Hippocampal formation (tissue), 2 donors: ENCODE data around the gene ZNF799.
"Not testable (repeated sequence)": the region's sequence is repeated elsewhere in the genome, so short reads cannot be mapped to it uniquely, and the experiment has no call there.

Source experiments
- DNase-seq, 2 donors: peaks; one replicate each; lab custom pipeline; 2025; lab: John Stamatoyannopoulos, UW

Gene ZNF799

DNA sequence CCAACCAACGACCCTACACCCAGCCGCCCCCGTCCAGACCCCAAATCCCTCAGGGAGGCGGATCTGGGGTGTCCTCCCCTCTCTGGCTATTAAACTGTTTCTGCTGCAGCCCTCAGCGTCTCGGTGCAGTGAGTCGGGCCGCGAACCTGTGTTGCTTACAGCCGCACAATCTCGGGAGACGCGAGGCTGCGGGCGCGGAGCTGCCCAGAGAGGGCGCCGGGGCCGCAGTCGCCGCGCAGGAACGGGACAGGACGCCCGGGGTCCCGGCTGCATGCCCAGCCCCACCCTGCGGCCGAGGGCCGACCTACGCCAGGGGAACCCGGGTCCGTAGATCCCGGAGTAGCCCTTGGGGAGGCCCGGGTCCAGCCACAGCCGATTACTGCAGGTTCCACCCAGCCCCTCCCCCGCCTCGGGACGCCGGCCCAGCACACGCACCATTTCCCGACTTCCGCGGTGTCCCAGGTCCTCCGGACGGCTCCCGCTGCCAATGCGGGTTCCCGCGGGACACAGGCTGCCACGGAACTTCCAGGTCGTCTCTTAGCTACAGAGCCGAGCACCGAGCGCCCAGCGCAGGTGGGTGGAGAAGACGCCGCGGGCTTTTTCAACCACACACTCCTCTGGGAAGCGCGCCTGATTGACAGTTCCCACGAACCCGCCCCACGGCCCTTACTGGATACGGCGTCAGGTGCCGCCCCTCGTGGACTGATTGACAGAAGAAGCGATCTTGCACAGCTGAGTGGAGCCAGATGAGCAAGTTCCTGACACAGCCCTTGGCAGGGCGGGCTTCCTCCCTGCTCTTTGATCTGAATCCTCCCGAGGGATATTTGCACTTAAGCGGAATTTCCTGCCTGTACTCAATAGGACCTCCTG, at the start of gene ZNF799:
Gene ZNF799 (minus strand): TSS at position 639 of the 870 bp plus-strand sequence. CDS start 201 bp downstream, at position 438.
- DNase-seq: peak; percentile 93 to 96

DNA sequence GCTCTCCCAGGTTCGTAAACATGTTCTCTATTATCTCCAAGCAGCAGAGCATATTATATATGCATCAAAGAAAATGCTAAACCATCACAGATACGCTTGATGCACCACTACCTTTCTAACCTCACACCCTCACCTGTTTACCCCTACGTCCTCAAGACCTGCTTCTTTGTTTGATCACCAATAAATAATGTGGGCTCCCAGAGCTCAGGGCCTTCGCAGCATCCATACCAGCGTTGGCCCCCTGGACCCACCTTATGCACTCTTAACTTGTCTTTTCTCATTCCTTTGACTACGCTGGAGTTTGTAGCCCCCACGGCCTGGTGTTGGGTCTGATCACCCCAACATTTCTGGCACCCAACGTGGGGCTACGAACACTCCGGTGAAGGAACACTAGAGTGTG, 49.8 kb upstream of the ZNF799 start:
- DNase-seq: no peak

- no peak for DNase-seq
Measured at GRCh38 chr19:12448808-12449207, 47.7 kb upstream of the ZNF799 start.

- peak; percentile 94 to 98 for DNase-seq
Measured at GRCh38 chr19:12440541-12441316, 39.7 kb upstream of the ZNF799 start, which contains the start of gene ZNF443. TSS of gene ZNF443 (minus strand) at chr19:12441021. CDS start at chr19:12440914, 107 bp downstream.

- DNase-seq: not testable (repeated sequence)
Measured at GRCh38 chr19:12439686-12440540, 38.8 kb upstream of the ZNF799 start.

DNA sequence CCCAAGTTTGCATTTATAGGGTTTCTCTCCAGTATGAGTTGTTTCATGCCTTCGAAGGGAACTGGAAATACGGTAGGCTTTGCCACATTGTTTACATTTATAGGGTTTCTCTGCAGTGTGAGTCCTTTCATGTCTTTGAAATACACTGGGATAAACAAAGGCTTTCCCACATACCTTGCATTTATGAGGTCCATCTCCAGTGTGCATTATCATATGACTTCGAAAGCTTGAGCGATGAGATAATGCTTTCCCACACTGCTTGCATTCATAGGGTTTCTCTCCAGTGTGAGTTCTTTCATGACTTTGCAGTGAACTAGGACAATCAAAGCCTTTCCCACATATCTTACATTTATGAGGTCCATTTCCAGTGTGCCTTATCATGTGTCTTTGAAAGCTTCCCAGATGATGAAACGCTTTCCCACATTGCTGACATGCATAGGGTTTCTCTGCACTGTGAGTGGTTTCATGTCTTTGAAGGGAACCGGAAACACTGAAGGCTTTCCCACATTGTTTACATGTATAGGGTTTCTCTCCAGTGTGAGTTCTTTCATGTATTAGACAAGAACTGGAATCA, 29.7 kb upstream of the ZNF799 start:
- DNase-seq: not testable (repeated sequence)

DNA sequence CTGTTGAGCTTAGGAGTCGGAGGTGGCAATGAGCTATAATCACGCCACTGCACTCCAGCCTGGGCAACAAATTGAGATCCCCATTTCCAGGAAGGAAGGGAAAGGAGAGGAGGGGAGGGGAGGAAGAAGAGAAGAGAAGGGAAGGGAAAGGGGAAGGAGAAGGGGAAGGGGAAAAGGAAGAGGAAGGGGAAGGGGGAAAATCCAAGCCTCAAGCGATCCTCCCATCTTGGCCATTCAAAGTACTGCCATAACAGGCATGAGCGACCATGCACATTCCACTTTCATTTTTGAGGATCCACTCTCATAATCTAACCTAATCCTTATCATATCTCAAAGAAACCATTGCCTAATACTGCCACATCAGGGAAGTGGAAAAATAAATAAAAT, 24.8 kb upstream of the ZNF799 start:
- no peak for DNase-seq

DNA sequence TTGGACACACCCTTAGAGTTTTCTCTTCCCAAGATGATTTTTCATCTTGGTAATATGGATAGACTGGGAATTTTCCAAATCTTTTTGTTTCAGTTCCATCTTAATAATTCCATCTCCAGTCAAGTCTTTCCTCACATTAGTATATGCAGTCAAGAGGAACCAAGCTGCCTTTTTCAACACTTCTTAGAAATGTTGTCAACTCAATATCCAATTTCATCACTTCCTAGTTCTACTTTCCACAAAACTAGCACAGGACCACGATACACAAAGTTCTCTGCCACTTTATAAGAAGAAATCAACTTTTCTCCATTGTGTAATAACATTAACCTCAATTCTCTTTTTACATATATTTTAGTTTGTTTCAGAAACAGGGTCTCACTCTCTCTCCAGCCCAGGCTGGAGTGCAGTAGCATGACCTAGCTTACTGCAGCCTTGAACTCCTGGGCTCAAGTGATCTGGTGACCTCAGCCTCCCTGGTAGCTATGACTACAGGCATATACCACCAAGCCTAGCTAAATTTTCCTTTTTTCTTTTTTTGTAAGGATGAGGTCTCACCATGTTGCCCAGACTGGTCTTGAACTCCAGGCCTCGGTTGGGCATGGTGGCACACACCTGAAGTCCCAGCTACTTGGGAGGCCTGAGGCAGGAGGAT, 24.3 kb upstream of the ZNF799 start:
- DNase-seq: no peak

DNA sequence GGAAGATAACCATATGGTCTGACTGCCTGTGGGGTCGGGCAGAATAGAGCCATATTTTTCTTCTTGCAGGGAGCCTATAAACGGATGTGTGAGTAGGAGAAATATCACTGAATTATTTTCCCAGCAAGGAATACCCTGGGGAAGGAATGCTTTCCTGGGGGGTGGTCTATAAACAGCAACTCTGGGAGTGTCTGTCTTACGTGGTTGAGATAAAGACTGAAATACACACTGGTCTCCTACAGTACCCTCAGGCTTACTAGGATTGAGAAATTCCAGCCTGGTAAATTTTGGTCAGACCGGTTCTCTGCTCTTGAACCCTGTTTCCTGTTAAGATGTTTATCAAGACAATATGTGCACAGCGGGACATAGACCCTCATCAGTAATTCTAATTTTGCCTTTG, 16.2 kb upstream of the ZNF799 start:
- not testable (repeated sequence) for DNase-seq

GRCh38 chr19:12411893-12412292, 10.8 kb upstream of the ZNF799 start:
- DNase-seq: no peak

DNA sequence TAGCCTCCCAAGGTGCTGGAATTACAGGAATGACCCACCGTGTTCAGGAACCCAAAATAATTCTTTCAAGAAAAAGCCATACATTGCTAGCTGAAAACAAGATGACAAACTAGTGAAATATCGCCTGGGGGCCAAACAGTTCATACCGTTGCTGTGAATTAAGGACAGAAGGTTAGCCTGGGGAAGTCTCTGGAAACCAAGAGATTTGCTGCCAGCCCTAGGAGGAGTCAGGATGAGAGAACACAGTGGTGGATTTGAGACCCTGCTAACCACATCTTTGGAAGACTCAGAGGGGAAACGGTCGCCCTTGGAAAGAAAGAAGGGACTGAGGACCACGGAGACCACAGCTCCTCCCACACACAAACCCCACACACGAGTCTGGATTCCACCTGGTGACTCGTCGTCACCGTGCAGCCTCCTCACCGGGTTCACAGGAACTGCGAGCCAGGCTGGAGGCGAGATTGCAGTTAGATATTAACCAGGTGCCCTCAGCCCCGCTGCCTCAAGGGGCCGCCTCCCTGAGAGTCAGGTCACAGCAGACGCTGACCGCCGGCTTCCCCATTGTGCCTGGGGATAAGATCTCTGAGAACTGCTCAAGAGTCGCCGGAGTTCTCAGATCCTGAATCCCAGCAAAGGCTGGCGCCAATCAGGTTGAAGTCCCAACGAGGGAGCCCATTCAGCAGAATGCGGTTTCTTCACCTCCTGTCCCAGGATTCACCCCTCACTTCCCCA, 1.0 kb downstream of the ZNF799 start:
- not testable (repeated sequence) for DNase-seq

DNA sequence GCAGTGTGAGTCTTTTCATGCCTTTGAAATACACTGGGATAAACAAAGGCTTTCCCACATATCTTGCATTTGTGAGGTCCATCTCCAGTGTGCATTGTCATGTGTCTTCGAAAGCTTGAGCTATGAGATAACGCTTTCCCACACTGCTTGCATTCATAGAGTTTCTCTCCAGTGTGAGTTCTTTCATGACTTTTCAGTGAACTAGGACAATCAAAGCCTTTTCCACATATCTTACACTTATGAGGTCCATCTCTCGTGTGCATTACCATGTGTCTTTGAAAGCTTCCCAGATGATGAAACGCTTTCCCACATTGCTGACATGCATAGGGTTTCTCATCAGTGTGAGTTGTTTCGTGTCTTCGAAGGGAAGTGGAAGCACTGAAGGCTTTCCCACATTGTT, 9.9 kb downstream of the ZNF799 start:
- not testable (repeated sequence) for DNase-seq

DNA sequence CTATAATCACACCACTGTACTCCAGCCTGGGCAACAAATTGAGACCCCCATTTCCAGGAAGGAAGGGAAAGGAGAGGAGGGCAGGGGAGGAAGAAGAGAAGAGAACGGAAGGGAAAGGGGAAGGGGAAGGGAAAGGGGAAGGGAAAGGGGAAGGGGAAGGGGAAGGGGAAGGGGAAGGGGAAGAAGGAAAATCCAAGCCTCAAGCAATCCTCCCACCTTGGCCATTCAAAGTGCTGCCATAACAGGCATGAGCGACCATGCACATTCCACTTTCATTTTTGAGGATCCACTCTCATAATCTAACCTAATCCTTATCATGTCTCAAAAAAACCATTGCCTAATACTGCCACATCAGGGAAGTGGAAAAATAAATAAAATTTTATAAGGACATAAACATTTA, 14.7 kb downstream of the ZNF799 start:
- DNase-seq: not testable (repeated sequence)

DNA sequence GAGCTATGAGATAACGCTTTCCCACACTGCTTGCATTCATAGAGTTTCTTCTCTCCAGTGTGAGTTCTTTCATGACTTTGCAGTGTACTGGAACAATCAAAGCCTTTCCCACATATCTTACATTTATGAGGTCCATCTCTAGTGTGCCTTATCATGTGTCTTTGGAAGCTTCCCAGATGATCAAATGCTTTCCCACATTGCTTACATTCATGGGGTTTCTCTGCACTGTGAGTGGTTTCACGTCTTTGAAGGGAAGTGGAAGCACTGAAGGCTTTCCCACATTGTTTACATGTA, 20.7 kb downstream of the ZNF799 start:
- no peak for DNase-seq

GRCh38 chr19:12379732-12380443, 21.2 kb downstream of the ZNF799 start:
- DNase-seq: no peak

DNA sequence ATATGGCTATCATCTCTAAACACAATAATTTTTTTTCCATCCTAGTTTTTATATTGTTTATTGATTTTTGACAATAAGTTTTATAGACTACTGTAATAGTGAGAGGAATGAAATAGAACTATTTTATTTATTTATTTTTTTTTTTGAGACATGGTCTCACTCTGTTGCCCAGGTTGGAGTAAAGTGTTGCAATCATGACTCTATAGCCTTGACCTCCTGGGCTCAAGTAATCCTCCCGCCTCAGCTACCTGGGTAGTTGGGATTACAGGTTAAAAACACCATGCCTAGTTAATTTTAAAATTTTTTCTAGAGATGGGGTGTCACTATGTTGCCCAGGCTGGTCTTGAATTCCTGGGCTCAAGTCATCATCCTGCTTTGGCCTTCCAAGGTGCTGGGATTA, 27.0 kb downstream of the ZNF799 start:
- DNase-seq: no peak

GRCh38 chr19:12365236-12366162, 35.6 kb downstream of the ZNF799 start, which contains the start of gene ZNF442:
TSS of gene ZNF442 (minus strand) at chr19:12365683. CDS start at chr19:12363631, 2,052 bp downstream.
- DNase-seq: peak; percentile 91 to 97

DNA sequence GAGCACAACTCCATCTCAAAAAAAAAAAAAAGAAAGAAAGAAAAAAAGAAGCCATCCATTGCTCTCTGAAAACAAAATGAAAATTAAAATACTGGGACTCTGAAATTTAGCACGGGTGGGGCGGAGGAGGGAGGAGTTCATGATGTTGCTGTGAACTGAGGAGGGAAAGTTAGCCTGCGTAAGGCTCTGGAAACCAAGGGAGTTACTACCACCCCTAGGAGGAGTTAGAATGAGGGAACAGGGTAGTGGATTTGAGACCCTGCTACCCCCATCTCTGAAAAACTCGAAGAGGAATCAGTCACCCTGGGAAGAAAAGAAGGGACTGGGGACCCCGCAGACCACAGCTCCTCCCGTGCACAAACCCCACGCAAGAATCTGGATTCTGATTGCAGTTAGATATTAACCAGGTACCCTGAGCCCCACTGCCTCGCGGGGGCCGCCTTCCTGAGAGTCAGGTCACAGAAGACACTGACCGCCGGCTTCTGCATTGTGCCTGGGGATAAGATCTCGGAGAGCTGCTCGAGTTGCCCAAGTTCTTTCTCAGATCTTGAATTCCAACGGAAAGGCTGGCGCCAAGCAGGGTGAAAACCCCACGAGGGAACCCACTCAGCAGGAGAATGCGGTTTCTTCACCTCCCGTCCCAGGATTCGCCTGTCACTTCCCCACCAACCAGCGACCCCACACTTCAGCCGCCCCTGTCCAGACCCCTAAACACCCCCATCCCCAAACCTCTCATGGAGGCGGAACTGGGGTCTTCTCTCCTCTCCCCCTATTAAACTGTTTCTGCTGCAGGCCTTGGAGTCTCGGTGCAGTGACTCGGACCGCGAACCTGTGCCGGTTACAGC, 36.5 kb downstream of the ZNF799 start:
- peak in 1 of 2 donors; percentile 6 for DNase-seq
